T-cell (primary cell): ENCODE data around the gene CNPY4. TPM values are rescaled to one million over a fixed set of nuclear protein-coding genes. Genes with fewer than 3 reads are reported as not detected.

Experiments used
- ATAC-seq, 4 experiments: fragments of 200-7000 bp in 3 of 4; fragments of 150-1000 bp in 1 of 4; cut with Tn5 transposase; replicated peaks in 1 of 4; 1 replicate in 3 of 4; 2 replicates in 1 of 4; pipeline ENCODE4 v1.10.0; 2021; ENCODE audit warnings: moderate library complexity in 3 of 4, mild to moderate bottlenecking in 2 of 4, moderate number of reproducible peaks in 1 of 4
- CTCF ChIA-PET, 2 donors: fragments of 300-600 bp; sonication (Branson Sonifier 250); formaldehyde crosslinking; loops; one replicate each; lab custom pipeline; 2022; ENCODE audit warnings: antibody characterized with exemption in 2 of 2; lab: Charles Lee
- POLR2A ChIA-PET, 2 donors: fragments of 300-600 bp; sonication (Branson Sonifier 250); formaldehyde crosslinking; loops; one replicate each; lab custom pipeline; 2022; ENCODE audit warnings: antibody characterized with exemption in 2 of 2; lab: Charles Lee
- DNase-seq, 35 experiments: peaks; one replicate each; pipeline versions ENCODE4 v3.0.0 to v3.0.0-alpha.2; 2013 to 2023
- H3K27ac ChIP-seq: one replicate; pipeline ENCODE4 v1.5.1; 2013; ENCODE audit warnings: low read length
- H3K27me3 ChIP-seq, 2 experiments: replicated peaks in 1 of 2; 1 replicate in 1 of 2; 2 replicates in 1 of 2; pipeline versions ENCODE4 v1.6.1 to v1.7.0; 2013; ENCODE audit warnings: low read length in 1 of 2, mixed read lengths in 1 of 2; ENCODE audit not compliant: control insufficient read depth in 2 of 2, insufficient read depth in 2 of 2; ENCODE audit errors: extremely low read depth in 1 of 2
- H3K36me3 ChIP-seq, 2 donors: 1 replicate in 1 of 2; 2 replicates in 1 of 2; pipeline versions ENCODE4 v1.6.1 to v1.7.0; 2013; ENCODE audit warnings: low read length in 1 of 2; ENCODE audit not compliant: control insufficient read depth in 2 of 2, insufficient read depth in 1 of 2; ENCODE audit errors: extremely low read depth in 1 of 2
- H3K4me1 ChIP-seq, 2 experiments: 1 replicate in 1 of 2; 2 replicates in 1 of 2; pipeline versions ENCODE4 v1.6.1 to v1.7.0; 2013; ENCODE audit warnings: low read length in 2 of 2, mixed read lengths in 1 of 2; ENCODE audit not compliant: insufficient read depth in 2 of 2, control insufficient read depth in 1 of 2; ENCODE audit errors: extremely low read depth in 1 of 2
- H3K4me3 ChIP-seq, 2 donors: 1 replicate in 1 of 2; 2 replicates in 1 of 2; pipeline versions ENCODE4 v1.5.1 to v1.7.0; 2013; ENCODE audit warnings: mild to moderate bottlenecking in 2 of 2, low read length in 1 of 2, moderate library complexity in 1 of 2; ENCODE audit not compliant: control insufficient read depth in 1 of 2; ENCODE audit errors: extremely low read depth in 1 of 2
- H3K9me3 ChIP-seq: 2 replicates; pipeline ENCODE4 v1.7.0; 2013
- H3K27ac Mint-ChIP-seq, 2 donors: one replicate each; pipeline ENCODE4 v1.8.0; 2020 to 2021; ENCODE audit warnings: mild to moderate bottlenecking in 2 of 2, mixed read lengths in 2 of 2
- H3K27me3 Mint-ChIP-seq, 2 donors: one replicate each; pipeline ENCODE4 v1.8.0; 2021 to 2022; ENCODE audit warnings: mixed read lengths in 2 of 2
- H3K36me3 Mint-ChIP-seq: one replicate; pipeline ENCODE4 v1.8.0; 2021; ENCODE audit warnings: mixed read lengths
- H3K4me1 Mint-ChIP-seq, 3 donors: one replicate each; pipeline ENCODE4 v1.8.0; 2020 to 2022; ENCODE audit warnings: mixed read lengths in 3 of 3, mild to moderate bottlenecking in 1 of 3
- H3K4me3 Mint-ChIP-seq, 3 donors: one replicate each; pipeline ENCODE4 v1.8.0; 2020 to 2022; ENCODE audit warnings: mild to moderate bottlenecking in 3 of 3, mixed read lengths in 3 of 3, moderate library complexity in 3 of 3
- H3K9me3 Mint-ChIP-seq, 3 donors: one replicate each; pipeline ENCODE4 v1.8.0; 2020 to 2022; ENCODE audit warnings: mixed read lengths in 3 of 3
- WGBS: methylation state at CpG from one replicate; pipeline ENCODE4 v1.1.5; 2013; ENCODE audit warnings: missing lambda C conversion rate; ENCODE audit not compliant: insufficient coverage; 5-methylcytosine and 5-hydroxymethylcytosine counted together
- total RNA-seq, 35 experiments: library from RNA in 6 of 35; stranded (reverse) in 6 of 35; fragments of 120-200 nt in 1 of 35; gene quantifications; one replicate each; pipeline versions ENCODE4 v1.2.1 to v1.2.4 and lab custom pipeline; 2013 to 2026

CNPY4 gene
- total RNA-seq, 5 donors from 2014 or later (not counting 1 experiment from before 2014, with no cell fraction given): 23.9 to 90.0 (median 79.6) TPM

DNA sequence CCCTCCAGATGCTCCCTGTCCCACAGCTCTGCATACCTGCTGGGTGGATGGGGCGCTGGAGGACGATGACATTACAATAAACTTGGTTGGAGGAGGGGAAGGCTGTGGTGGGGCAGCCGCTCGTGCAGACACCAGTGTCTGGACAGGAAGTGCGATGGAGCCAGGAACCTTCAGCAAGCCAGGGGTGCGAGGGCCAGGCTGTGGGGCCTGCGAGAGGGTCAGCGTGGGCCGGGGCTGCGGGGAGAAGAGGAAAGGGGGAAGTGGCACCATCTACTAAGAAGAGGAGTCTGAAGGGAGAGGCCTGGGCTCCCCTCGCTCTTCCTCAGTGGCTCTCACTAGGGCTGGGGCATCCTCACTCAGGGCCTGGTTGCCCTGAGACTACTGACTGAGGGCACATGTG is 11.5 kb upstream of the CNPY4 start:
- no peaks in the 10 kb centered on the region for H3K4me1 ChIP-seq
- peaks cover 25 to 63% of the 10 kb centered on the region in 2 donors for H3K36me3 ChIP-seq
- H3K9me3 Mint-ChIP-seq: no peaks in the 10 kb centered on the region
- 94% methylated on average over 10 of the region's 11 CpGs for WGBS
- no peak overlapping the region for H3K4me3 ChIP-seq
- no peak overlapping the region for H3K4me3 Mint-ChIP-seq
- peaks cover 0 to 4% (median 0%) of the 10 kb centered on the region in 3 donors for H3K4me1 Mint-ChIP-seq
- CTCF ChIA-PET: no interaction called here
- POLR2A ChIA-PET: no interaction called here
- H3K9me3 ChIP-seq: no peaks in the 10 kb centered on the region
- H3K27ac Mint-ChIP-seq: no peak overlapping the region
- H3K36me3 Mint-ChIP-seq: peaks cover 39% of the 10 kb centered on the region
- H3K27me3 ChIP-seq: no peaks in the 10 kb centered on the region
- no peaks in the 10 kb centered on the region for H3K27me3 Mint-ChIP-seq
- ATAC-seq (no peak), DNase-seq (no peak)
- no peak overlapping the region for H3K27ac ChIP-seq

DNA sequence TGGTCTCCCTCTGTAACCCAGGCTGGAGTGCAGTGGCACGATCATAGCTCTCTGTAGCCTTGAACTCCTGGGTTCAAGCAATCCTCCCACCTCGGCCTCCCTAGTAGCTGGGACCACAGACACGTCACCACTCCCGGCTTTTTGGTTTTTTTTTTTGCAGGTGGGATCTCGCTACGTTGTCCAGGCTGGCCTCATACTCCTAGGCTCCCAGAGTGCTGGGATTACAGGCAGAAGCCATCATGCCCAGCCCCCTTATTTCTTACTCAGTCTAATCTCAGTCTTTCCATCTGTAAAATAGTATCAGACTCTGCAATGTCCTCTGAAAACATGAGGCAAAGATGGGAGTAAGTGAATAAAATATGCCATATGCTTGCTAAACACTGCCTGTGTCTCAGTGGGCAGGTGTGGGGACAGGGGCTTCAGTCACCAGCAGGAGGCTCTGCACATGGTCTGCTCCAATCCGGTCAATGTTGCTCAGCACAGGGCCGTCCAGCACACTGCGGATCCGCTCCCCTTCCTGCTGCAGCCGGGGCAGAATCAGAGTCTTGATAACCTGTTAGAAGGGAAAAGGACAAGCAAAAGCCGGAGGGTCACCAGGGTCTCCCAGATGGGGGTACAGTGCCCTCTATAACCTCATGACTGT is 9.8 kb upstream of the CNPY4 start:
- Histone ChIP-seq H3K27me3 (no peaks in the 10 kb centered on the region), H3K27ac (no peak overlapping the region), H3K9me3 (no peaks in the 10 kb centered on the region), H3K36me3 (peaks cover 22 to 72% of the 10 kb centered on the region in 2 donors), H3K4me3 (no peak overlapping the region), H3K4me1 (no peaks in the 10 kb centered on the region)
- ChIA-PET CTCF (no interaction called here), POLR2A (no interaction called here)
- Mint-ChIP-seq H3K27ac (no peak overlapping the region), H3K27me3 (no peaks in the 10 kb centered on the region), H3K36me3 (peaks cover 34% of the 10 kb centered on the region), H3K4me1 (no peaks in the 10 kb centered on the region), H3K4me3 (no peak overlapping the region), H3K9me3 (no peaks in the 10 kb centered on the region)
- ATAC-seq (no peak), DNase-seq (no peak)
- 89% methylated on average over 7 of the region's 12 CpGs for WGBS

DNA sequence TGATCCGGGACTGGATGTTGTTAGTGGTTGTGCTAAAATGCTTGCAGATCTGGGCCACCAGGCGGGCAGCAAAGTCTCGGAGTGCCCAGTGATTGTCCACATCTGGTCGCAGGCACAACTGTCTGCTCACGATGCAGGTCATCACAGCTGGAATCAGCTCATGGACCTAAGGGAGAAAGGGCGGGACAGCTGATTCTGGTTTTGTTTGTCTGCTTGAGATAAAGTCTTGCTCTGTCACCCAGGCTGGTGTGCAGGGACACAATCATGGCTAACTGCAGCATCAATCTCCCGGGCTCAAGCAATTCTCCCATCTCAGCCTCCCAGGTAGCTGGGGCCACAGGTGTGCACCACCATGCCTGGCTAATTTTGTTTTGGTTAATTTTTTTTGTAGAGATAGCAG is 8.3 kb upstream of the CNPY4 start:
- Histone ChIP-seq H3K4me3 (no peak overlapping the region), H3K36me3 (peaks cover 22 to 67% of the 10 kb centered on the region in 2 donors), H3K9me3 (no peaks in the 10 kb centered on the region), H3K27ac (no peak overlapping the region), H3K27me3 (no peaks in the 10 kb centered on the region), H3K4me1 (no peaks in the 10 kb centered on the region)
- Mint-ChIP-seq H3K36me3 (peaks cover 34% of the 10 kb centered on the region), H3K27ac (no peak overlapping the region), H3K27me3 (no peaks in the 10 kb centered on the region), H3K4me3 (no peak overlapping the region), H3K9me3 (no peaks in the 10 kb centered on the region), H3K4me1 (peaks cover 0 to 3% (median 0%) of the 10 kb centered on the region in 3 donors)
- ATAC-seq: no peak
- 98% methylated on average over 5 of the region's 7 CpGs for WGBS
- ChIA-PET CTCF (no interaction called here), POLR2A (no interaction called here)
- no peak for DNase-seq

- H3K27ac ChIP-seq: no peak overlapping the region
- H3K36me3 Mint-ChIP-seq: peaks cover 33% of the 10 kb centered on the region
- ChIA-PET CTCF (interaction anchor here in 1 of 2 donors (0.6 kb wide), 2 partner anchors 13 to 175 kb away, joined by 3 to 5 read pairs; no protein-coding TSS in a partner anchor), POLR2A (no interaction called here)
- H3K27me3 Mint-ChIP-seq: no peaks in the 10 kb centered on the region
- H3K4me3 ChIP-seq: no peak overlapping the region
- H3K36me3 ChIP-seq: peaks cover 18 to 61% of the 10 kb centered on the region in 2 donors
- 100% methylated on average over 3 of the region's 13 CpGs for WGBS
- DNase-seq (no peak), ATAC-seq (no peak)
- H3K27me3 ChIP-seq: no peaks in the 10 kb centered on the region
- peaks cover 0 to 8% (median 2%) of the 10 kb centered on the region in 3 donors for H3K4me1 Mint-ChIP-seq
- H3K27ac Mint-ChIP-seq: no peak overlapping the region
- no peaks in the 10 kb centered on the region for H3K9me3 ChIP-seq
- no peak overlapping the region for H3K4me3 Mint-ChIP-seq
- H3K4me1 ChIP-seq: no peaks in the 10 kb centered on the region
- H3K9me3 Mint-ChIP-seq: no peaks in the 10 kb centered on the region
Measured at GRCh38 chr7:100111914-100112313, 7.5 kb upstream of the CNPY4 start.

- Mint-ChIP-seq H3K27ac (no peak overlapping the region), H3K4me1 (peaks cover 14 to 19% (median 19%) of the 10 kb centered on the region in 3 donors), H3K36me3 (peaks cover 15% of the 10 kb centered on the region), H3K4me3 (no peak overlapping the region), H3K27me3 (no peaks in the 10 kb centered on the region), H3K9me3 (no peaks in the 10 kb centered on the region)
- no peak for DNase-seq
- Histone ChIP-seq H3K27ac (no peak overlapping the region), H3K4me1 (peaks cover 5 to 14% of the 10 kb centered on the region in 2 experiments), H3K9me3 (no peaks in the 10 kb centered on the region), H3K4me3 (no peak overlapping the region), H3K36me3 (peaks cover 3 to 36% of the 10 kb centered on the region in 2 donors), H3K27me3 (no peaks in the 10 kb centered on the region)
- no peak for ATAC-seq
- ChIA-PET POLR2A (no interaction called here), CTCF (interaction anchor here in 1 of 2 donors (0.8 kb wide), 1 partner anchor 32 kb away, joined by 4 read pairs; no protein-coding TSS in a partner anchor)
- WGBS: 90% methylated on average over 5 of the region's 7 CpGs
Measured at GRCh38 chr7:100115026-100115425, 4.4 kb upstream of the CNPY4 start.

GRCh38 chr7:100118388-100119071 is 904 bp upstream of the CNPY4 start:
- H3K4me3 ChIP-seq: peak overlapping the region; percentile 92 to 98
- POLR2A ChIA-PET: no interaction called here
- ATAC-seq: no peak

More at GRCh38 chr7:100118388-100119071, 904 bp upstream of the CNPY4 start:
- peak overlapping the region; percentile 86 to 98 (median 96) for H3K4me3 Mint-ChIP-seq
- no peaks in the 10 kb centered on the region for H3K9me3 Mint-ChIP-seq
- H3K27me3 ChIP-seq: no peaks in the 10 kb centered on the region
- H3K27me3 Mint-ChIP-seq: no peaks in the 10 kb centered on the region
- no peak for DNase-seq
- peaks cover 26 to 34% (median 27%) of the 10 kb centered on the region in 3 donors for H3K4me1 Mint-ChIP-seq
- 27% methylated on average over 13 of the region's 18 CpGs for whole genome bisulfite sequencing
- peaks cover 6% of the 10 kb centered on the region for H3K36me3 Mint-ChIP-seq
- peak overlapping the region; percentile 98 for H3K27ac ChIP-seq
- CTCF ChIA-PET: no interaction called here
- H3K4me1 ChIP-seq: peaks cover 9 to 28% of the 10 kb centered on the region in 2 experiments
- H3K36me3 ChIP-seq: peaks cover 0 to 14% of the 10 kb centered on the region in 2 donors
- peak overlapping the region; percentile 99 for H3K27ac Mint-ChIP-seq
- no peaks in the 10 kb centered on the region for H3K9me3 ChIP-seq
